CD8-positive, alpha-beta memory T cell (primary cell): ENCODE data around the gene MALRD1. TPM values are rescaled to one million over a fixed set of nuclear protein-coding genes. Genes with fewer than 3 reads are reported as not detected.

Experiments
- CTCF ChIA-PET: fragments of 350-600 bp; sonication (Branson Sonifier 250); formaldehyde crosslinking; loops from one replicate; lab custom pipeline; 2021; ENCODE audit warnings: antibody characterized with exemption; lab: Charles Lee
- POLR2A ChIA-PET: fragments of 350-600 bp; sonication (Branson Sonifier 250); formaldehyde crosslinking; loops from one replicate; lab custom pipeline; 2021; ENCODE audit warnings: antibody characterized with exemption; lab: Charles Lee
- DNase-seq, 5 donors: peaks; one replicate each; pipeline versions ENCODE4 v3.0.0 to v3.0.0-alpha.2; 2020 to 2022; ENCODE audit warnings: mixed read lengths in 1 of 5
- H3K27ac ChIP-seq: one replicate; pipeline ENCODE4 v1.7.0; 2013; ENCODE audit warnings: low read depth, mild to moderate bottlenecking, low read length, moderate library complexity
- H3K27me3 ChIP-seq: 2 replicates; pipeline ENCODE4 v1.7.0; 2013; ENCODE audit warnings: low read length, mild to moderate bottlenecking; ENCODE audit not compliant: insufficient read depth, poor library complexity, severe bottlenecking
- H3K36me3 ChIP-seq: 2 replicates; pipeline ENCODE4 v1.7.0; 2013; ENCODE audit warnings: mild to moderate bottlenecking, low read length, moderate library complexity; ENCODE audit not compliant: insufficient read depth
- H3K4me1 ChIP-seq: 2 replicates; pipeline ENCODE4 v1.7.0; 2013; ENCODE audit warnings: mild to moderate bottlenecking, low read length, moderate library complexity; ENCODE audit not compliant: insufficient read depth
- H3K4me3 ChIP-seq: 2 replicates; pipeline ENCODE4 v1.7.0; 2013; ENCODE audit warnings: mild to moderate bottlenecking, low read length
- H3K9me3 ChIP-seq: 2 replicates; pipeline ENCODE4 v1.7.0; 2013; ENCODE audit warnings: mild to moderate bottlenecking, low read length
- H3K27ac Mint-ChIP-seq, 8 donors: one replicate each; pipeline ENCODE4 v1.8.0; 2020 to 2021; ENCODE audit warnings: mixed read lengths in 8 of 8, mild to moderate bottlenecking in 6 of 8, inconsistent platforms in 3 of 8, moderate library complexity in 3 of 8
- H3K27me3 Mint-ChIP-seq, 2 donors: one replicate each; pipeline ENCODE4 v1.8.0; 2020 to 2021; ENCODE audit warnings: mixed read lengths in 2 of 2, mild to moderate bottlenecking in 1 of 2, moderate library complexity in 1 of 2
- H3K36me3 Mint-ChIP-seq, 3 donors: one replicate each; pipeline ENCODE4 v1.8.0; 2020 to 2021; ENCODE audit warnings: mixed read lengths in 3 of 3, inconsistent platforms in 1 of 3, mild to moderate bottlenecking in 1 of 3
- H3K4me1 Mint-ChIP-seq, 3 donors: one replicate each; pipeline ENCODE4 v1.8.0; 2020 to 2021; ENCODE audit warnings: mixed read lengths in 3 of 3, inconsistent platforms in 1 of 3, mild to moderate bottlenecking in 1 of 3
- H3K4me3 Mint-ChIP-seq, 7 donors: one replicate each; pipeline ENCODE4 v1.8.0; 2020 to 2021; ENCODE audit warnings: mixed read lengths in 7 of 7, mild to moderate bottlenecking in 6 of 7, moderate library complexity in 4 of 7, inconsistent platforms in 2 of 7
- H3K9me3 Mint-ChIP-seq, 5 donors: one replicate each; pipeline ENCODE4 v1.8.0; 2020 to 2022; ENCODE audit warnings: mixed read lengths in 5 of 5, mild to moderate bottlenecking in 3 of 5, moderate library complexity in 2 of 5, inconsistent platforms in 1 of 5
- polyA plus RNA-seq: library from polyadenylated mRNA; unstranded; fragments of 300-500 nt; fragmentation: Illumina TruSeq; gene quantifications from one replicate; pipeline ENCODE4 v1.2.3, GENCODE V29; 2021
- total RNA-seq, 2 experiments: library from RNA; stranded (reverse); gene quantifications; one replicate each; pipeline ENCODE4 v1.2.3, GENCODE V29; 2021

MALRD1 gene
- total and polyA plus RNA-seq, 3 experiments from 2014 or later, result not detected

GRCh38 chr10:19654576-19654975, 606.0 kb downstream of the MALRD1 start:
- ChIA-PET POLR2A (no interaction called here), CTCF (no interaction called here)
- no peaks in the 10 kb centered on the region for H3K36me3 ChIP-seq
- H3K4me3 ChIP-seq, result no peak overlapping the region
- H3K27ac ChIP-seq, result no peak overlapping the region
- no peaks in the 10 kb centered on the region for H3K4me1 Mint-ChIP-seq
- H3K27ac Mint-ChIP-seq, result no peak overlapping the region
- no peak for DNase-seq
- no peaks in the 10 kb centered on the region for H3K36me3 Mint-ChIP-seq
- peaks cover 0 to 25% (median 3%) of the 10 kb centered on the region in 5 donors for H3K9me3 Mint-ChIP-seq
- no peaks in the 10 kb centered on the region for H3K27me3 ChIP-seq
- H3K27me3 Mint-ChIP-seq, result no peaks in the 10 kb centered on the region
- H3K4me1 ChIP-seq, result no peaks in the 10 kb centered on the region
- H3K9me3 ChIP-seq, result no peaks in the 10 kb centered on the region
- H3K4me3 Mint-ChIP-seq, result no peak overlapping the region

- H3K4me1 ChIP-seq, result no peaks in the 10 kb centered on the region
- no peaks in the 10 kb centered on the region for H3K27me3 ChIP-seq
- H3K27ac ChIP-seq, result no peak overlapping the region
- H3K27ac Mint-ChIP-seq, result no peak overlapping the region
- no peaks in the 10 kb centered on the region for H3K36me3 ChIP-seq
- POLR2A ChIA-PET, result no interaction called here
- H3K9me3 Mint-ChIP-seq, result peaks cover 3 to 16% (median 4%) of the 10 kb centered on the region in 5 donors
- CTCF ChIA-PET, result no interaction called here
- no peak for DNase-seq
- no peak overlapping the region for H3K4me3 ChIP-seq
- H3K27me3 Mint-ChIP-seq, result no peaks in the 10 kb centered on the region
- no peaks in the 10 kb centered on the region for H3K36me3 Mint-ChIP-seq
- H3K9me3 ChIP-seq, result no peaks in the 10 kb centered on the region
- no peak overlapping the region for H3K4me3 Mint-ChIP-seq
- H3K4me1 Mint-ChIP-seq, result no peaks in the 10 kb centered on the region
These were observed 607.9 kb downstream of the MALRD1 start for GRCh38 chr10:19656420-19657042.

- H3K27ac Mint-ChIP-seq, result no peak overlapping the region
- H3K36me3 Mint-ChIP-seq, result no peaks in the 10 kb centered on the region
- CTCF ChIA-PET, result no interaction called here
- H3K27ac ChIP-seq, result no peak overlapping the region
- no peak overlapping the region for H3K4me3 ChIP-seq
- POLR2A ChIA-PET, result no interaction called here
- H3K4me3 Mint-ChIP-seq, result no peak overlapping the region
- H3K36me3 ChIP-seq, result no peaks in the 10 kb centered on the region
- H3K9me3 Mint-ChIP-seq, result peaks cover 3 to 18% (median 6%) of the 10 kb centered on the region in 5 donors
- H3K9me3 ChIP-seq, result no peaks in the 10 kb centered on the region
- no peaks in the 10 kb centered on the region for H3K27me3 Mint-ChIP-seq
- no peaks in the 10 kb centered on the region for H3K4me1 Mint-ChIP-seq
- no peaks in the 10 kb centered on the region for H3K27me3 ChIP-seq
- no peak for DNase-seq
- no peaks in the 10 kb centered on the region for H3K4me1 ChIP-seq
These were observed 609.5 kb downstream of the MALRD1 start for GRCh38 chr10:19658131-19658530.

GRCh38 chr10:19658622-19659233, 610.1 kb downstream of the MALRD1 start:
- no peak overlapping the region for H3K27ac ChIP-seq
- Mint-ChIP-seq H3K4me3 (no peak overlapping the region), H3K27ac (no peak overlapping the region), H3K36me3 (no peaks in the 10 kb centered on the region), H3K4me1 (no peaks in the 10 kb centered on the region), H3K9me3 (peaks cover 3 to 21% (median 7%) of the 10 kb centered on the region in 5 donors), H3K27me3 (no peaks in the 10 kb centered on the region)
- no peaks in the 10 kb centered on the region for H3K4me1 ChIP-seq
- DNase-seq, result no peak
- ChIA-PET CTCF (no interaction called here), POLR2A (no interaction called here)
- H3K36me3 ChIP-seq, result no peaks in the 10 kb centered on the region
- no peaks in the 10 kb centered on the region for H3K9me3 ChIP-seq
- no peaks in the 10 kb centered on the region for H3K27me3 ChIP-seq
- no peak overlapping the region for H3K4me3 ChIP-seq

GRCh38 chr10:19659920-19660655, 611.5 kb downstream of the MALRD1 start:
- H3K4me3 Mint-ChIP-seq, result no peak overlapping the region
- H3K4me1 Mint-ChIP-seq, result no peaks in the 10 kb centered on the region
- H3K27ac Mint-ChIP-seq, result no peak overlapping the region
- DNase-seq, result no peak
- Histone ChIP-seq H3K27me3 (no peaks in the 10 kb centered on the region), H3K9me3 (no peaks in the 10 kb centered on the region), H3K27ac (no peak overlapping the region), H3K4me3 (no peak overlapping the region), H3K36me3 (no peaks in the 10 kb centered on the region), H3K4me1 (no peaks in the 10 kb centered on the region)
- peaks cover 2 to 23% (median 6%) of the 10 kb centered on the region in 5 donors for H3K9me3 Mint-ChIP-seq
- ChIA-PET POLR2A (no interaction called here), CTCF (no interaction called here)
- no peaks in the 10 kb centered on the region for H3K36me3 Mint-ChIP-seq
- no peaks in the 10 kb centered on the region for H3K27me3 Mint-ChIP-seq

GRCh38 chr10:19663344-19663743, 614.7 kb downstream of the MALRD1 start:
- Histone ChIP-seq H3K27me3 (no peaks in the 10 kb centered on the region), H3K4me3 (no peak overlapping the region), H3K4me1 (no peaks in the 10 kb centered on the region), H3K27ac (no peak overlapping the region), H3K9me3 (no peaks in the 10 kb centered on the region), H3K36me3 (no peaks in the 10 kb centered on the region)
- peaks cover 3 to 23% (median 11%) of the 10 kb centered on the region in 5 donors for H3K9me3 Mint-ChIP-seq
- ChIA-PET POLR2A (no interaction called here), CTCF (no interaction called here)
- no peak overlapping the region for H3K4me3 Mint-ChIP-seq
- no peaks in the 10 kb centered on the region for H3K36me3 Mint-ChIP-seq
- no peak for DNase-seq
- no peaks in the 10 kb centered on the region for H3K27me3 Mint-ChIP-seq
- no peaks in the 10 kb centered on the region for H3K4me1 Mint-ChIP-seq
- H3K27ac Mint-ChIP-seq, result no peak overlapping the region

- H3K9me3 Mint-ChIP-seq, result peaks cover 3 to 16% (median 8%) of the 10 kb centered on the region in 5 donors
- Histone ChIP-seq H3K36me3 (no peaks in the 10 kb centered on the region), H3K4me1 (no peaks in the 10 kb centered on the region), H3K4me3 (no peak overlapping the region), H3K27ac (no peak overlapping the region), H3K27me3 (no peaks in the 10 kb centered on the region), H3K9me3 (no peaks in the 10 kb centered on the region)
- no peaks in the 10 kb centered on the region for H3K36me3 Mint-ChIP-seq
- no peak for DNase-seq
- no peaks in the 10 kb centered on the region for H3K4me1 Mint-ChIP-seq
- peaks cover 0 to 2% of the 10 kb centered on the region in 2 donors for H3K27me3 Mint-ChIP-seq
- ChIA-PET POLR2A (no interaction called here), CTCF (no interaction called here)
- no peak overlapping the region for H3K27ac Mint-ChIP-seq
- no peak overlapping the region for H3K4me3 Mint-ChIP-seq
These were observed 619.5 kb downstream of the MALRD1 start for GRCh38 chr10:19668116-19668515.

GRCh38 chr10:19676063-19676462, 627.5 kb downstream of the MALRD1 start:
- H3K9me3 ChIP-seq, result no peaks in the 10 kb centered on the region
- ChIA-PET CTCF (no interaction called here), POLR2A (no interaction called here)
- no peaks in the 10 kb centered on the region for H3K27me3 Mint-ChIP-seq
- H3K4me3 Mint-ChIP-seq, result no peak overlapping the region
- no peaks in the 10 kb centered on the region for H3K4me1 ChIP-seq
- no peak overlapping the region for H3K27ac Mint-ChIP-seq
- H3K27me3 ChIP-seq, result no peaks in the 10 kb centered on the region
- no peaks in the 10 kb centered on the region for H3K4me1 Mint-ChIP-seq
- peaks cover 3 to 12% (median 6%) of the 10 kb centered on the region in 5 donors for H3K9me3 Mint-ChIP-seq
- no peak overlapping the region for H3K4me3 ChIP-seq
- DNase-seq, result no peak
- no peaks in the 10 kb centered on the region for H3K36me3 ChIP-seq
- no peak overlapping the region for H3K27ac ChIP-seq
- no peaks in the 10 kb centered on the region for H3K36me3 Mint-ChIP-seq
